GM18907 (cell line): ENCODE results near the gene PPP1R8.
"Not testable (repeated sequence)": the region's sequence is repeated elsewhere in the genome, so short reads cannot be mapped to it uniquely, and the experiment has no call there.

Experiments used
- ATAC-seq: cut with Tn5 transposase; IDR thresholded peaks from one replicate; pipeline ENCODE4 v1.9.1; 2021; ENCODE audit warnings: mild to moderate bottlenecking, moderate library complexity; ENCODE audit not compliant: unreplicated experiment

Gene PPP1R8

DNA sequence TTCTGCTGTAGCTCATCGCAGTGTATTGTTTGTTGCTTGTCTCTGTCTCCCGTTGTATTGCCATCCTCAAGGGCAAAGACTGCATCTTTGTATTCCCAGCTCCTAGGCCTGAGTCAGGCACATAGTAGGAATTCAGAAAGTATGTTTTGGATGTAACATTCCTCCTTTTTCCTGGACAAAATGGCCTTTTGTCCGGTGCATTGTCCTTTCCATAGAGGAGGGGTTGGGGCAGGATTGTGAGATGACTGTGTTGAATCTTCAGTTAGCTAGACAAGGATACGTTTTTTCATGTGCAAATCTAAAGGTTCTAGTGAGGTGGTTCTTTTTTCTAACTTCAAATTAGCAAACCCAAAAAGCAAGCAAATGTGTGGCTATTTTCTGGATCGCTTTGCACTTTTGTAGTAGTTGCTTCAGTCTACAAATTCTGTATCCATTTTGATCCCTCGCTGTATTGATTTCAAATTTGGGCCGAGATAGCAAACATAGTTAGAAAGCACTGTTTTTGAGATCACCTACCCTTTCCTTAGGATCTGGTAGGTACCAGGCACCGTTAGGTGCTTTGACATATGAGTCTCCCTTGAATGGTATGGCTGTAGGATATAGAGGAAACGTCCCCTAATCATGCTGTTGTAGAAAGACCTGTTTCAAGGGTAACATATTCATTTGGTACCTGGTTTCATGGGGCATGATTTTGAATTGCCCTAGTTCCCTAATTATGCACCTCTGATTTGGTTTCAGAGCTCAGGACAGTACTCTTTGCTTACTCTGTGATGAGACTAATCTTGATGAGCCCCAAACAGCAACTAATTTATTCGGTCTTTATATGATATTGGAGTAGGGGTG, 1.2 kb downstream of the PPP1R8 start:
- no peak for ATAC-seq

DNA sequence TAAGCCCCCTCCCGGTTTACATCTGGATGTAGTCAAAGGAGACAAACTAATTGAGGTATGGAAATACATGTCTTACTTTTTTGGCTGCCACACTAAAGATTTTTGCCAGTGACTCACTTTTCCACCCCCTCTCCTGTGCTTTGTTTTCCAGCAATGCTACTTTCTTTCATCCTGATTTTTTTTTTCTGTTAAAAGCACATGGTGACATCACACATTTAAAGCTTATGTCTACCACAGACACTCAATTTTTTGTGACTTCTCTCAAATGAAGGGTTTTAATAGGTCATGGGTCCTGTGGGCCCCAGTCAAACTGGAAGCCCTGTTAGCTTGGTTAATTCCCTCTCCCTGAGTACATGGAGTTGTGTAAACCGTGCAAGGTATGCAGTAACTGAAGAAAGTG, 2.2 kb downstream of the PPP1R8 start:
- no peak for ATAC-seq

DNA sequence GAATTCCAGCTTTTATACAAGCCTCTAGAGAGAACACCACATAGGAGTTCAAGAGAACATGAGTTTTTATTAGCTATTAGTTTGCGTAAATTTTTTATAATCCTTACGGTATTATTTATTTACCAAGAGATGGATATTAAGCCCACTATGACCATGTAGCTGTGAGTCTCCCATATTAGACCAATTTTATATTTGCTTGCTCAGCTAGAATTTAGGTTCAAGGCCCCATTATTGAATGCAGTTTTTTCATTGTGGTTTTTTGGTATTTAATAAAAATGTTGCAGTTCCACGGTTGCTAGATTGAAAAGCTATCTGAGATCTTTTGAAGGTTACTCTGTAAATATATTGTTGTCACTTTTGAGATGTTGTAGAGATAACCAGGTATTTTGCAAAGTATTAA, 2.9 kb downstream of the PPP1R8 start:
- no peak for ATAC-seq

DNA sequence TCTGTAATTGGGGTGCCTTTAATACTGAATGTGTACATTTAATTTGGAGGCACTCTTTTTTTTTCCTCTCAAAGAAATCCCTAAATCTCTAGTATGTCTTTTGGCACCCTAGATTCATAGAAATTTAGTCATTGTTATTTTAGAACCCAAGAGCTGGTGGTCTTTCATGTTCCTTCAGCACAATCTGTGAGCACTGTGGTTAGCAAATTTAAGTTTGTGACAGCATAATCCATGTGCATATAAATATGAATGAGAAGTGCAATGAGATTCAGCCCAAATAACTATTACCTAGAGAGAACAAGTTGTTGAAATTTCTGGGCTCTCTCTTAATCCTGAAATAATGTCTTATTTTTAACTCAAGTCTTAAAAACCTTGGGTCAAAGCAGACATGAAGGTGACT, 4.5 kb downstream of the PPP1R8 start:
- no peak for ATAC-seq

DNA sequence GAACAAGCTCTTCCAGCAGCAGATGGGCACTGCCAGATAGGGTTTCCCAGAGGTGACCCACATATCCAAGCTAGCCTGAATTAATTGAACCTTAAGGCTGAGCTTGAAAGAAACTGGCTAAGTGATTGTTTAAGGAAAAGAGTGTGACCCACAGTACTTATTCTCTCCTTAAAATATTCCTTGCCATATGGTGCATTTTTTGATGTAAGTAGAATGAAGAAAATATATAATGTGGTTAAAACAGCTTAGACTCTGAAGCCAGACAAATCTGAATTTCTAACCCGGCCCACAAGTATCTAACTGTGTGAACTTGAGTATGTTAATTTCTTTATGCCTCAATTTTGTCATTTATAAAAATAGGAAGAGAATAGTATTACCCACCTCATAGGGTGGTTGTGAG, 4.9 kb downstream of the PPP1R8 start:
- ATAC-seq = no peak

DNA sequence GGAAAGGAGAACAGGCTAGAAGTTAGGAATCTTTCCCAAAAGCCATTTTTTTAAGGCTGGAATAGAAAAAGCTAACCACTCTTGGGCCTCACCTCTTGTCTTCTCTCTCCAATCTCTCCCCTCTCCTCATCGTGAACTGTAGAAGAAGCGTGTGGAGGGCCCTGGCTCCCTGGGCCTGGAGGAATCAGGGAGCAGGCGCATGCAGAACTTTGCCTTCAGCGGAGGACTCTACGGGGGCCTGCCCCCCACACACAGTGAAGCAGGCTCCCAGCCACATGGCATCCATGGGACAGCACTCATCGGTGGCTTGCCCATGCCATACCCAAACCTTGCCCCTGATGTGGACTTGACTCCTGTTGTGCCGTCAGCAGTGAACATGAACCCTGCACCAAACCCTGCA, 19.4 kb downstream of the PPP1R8 start:
- ATAC-seq = no peak

DNA sequence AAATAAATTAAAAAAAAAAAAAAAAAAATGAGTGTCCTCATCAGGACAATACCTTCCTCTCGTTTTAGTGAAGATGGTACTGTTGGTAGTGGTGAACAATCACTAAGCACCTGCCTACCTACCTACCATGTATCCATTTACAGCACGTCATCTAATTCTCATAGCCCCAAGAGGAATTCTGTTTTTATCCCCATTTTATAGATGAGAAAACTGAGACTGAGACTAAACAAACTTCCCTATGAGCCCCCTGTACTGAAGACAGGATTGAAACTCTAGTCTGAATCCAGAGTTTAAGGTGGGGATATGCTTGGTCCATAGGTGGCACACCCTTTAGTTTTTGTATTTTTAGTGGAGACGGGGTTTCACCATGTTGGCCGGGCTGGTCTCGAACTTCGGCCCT, 24.5 kb downstream of the PPP1R8 start:
- ATAC-seq = no peak

DNA sequence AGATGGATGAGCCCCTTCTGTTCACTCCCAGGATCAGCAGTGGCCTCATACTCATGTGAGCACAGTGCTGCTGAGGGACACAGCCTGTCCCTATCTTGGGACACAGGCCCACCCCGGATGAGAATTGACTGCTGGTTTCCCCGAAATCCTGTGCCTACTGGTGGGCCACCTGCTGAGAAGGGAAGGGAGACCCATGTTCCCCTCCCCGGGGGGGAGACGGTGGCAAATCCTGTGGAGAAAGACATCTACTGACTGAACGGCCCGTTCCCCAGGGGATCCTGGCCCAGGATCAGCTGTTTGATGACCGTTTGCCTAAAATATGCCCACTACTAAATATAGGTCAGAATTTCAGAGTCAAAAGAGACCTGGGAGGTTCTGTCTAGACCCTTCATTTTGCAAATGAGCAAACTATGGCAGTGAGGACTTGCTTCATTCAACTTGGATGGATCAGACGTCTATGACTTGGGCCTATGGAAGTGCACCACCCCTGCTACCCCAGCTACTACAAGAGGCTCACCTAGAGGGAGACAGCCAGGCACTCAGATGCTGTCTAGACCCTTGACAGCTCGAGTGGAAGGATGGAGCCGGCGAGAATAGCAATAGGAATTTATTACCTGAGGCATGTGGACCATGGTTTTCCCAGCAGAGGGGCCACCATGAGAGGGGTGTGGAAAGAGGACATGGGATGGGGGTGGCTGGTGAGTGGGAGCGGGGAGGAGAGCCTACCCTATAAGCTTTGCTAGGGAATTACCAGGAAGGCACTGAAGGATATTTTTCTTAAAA, 26.2 kb downstream of the PPP1R8 start:
- no peak for ATAC-seq

DNA sequence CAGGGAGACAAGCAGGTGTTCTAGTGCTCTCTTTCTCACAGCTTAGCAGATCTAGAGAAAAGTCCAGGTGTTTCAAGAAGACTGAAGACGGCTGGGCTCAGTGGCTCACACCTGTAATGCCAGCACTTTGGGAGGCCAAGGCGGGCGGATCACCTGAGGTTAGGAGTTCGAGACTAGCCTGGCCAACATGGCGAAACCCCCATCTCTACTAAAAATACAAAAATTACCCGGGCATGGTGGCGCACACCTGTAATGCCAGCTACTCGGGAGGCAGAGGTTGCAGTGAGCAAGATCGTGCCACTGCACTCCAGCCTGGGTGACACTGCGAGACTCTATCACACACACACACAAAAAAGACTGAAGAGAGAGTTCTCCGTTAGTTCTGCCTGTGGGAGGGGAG, 27.0 kb downstream of the PPP1R8 start:
- ATAC-seq = not testable (repeated sequence)

DNA sequence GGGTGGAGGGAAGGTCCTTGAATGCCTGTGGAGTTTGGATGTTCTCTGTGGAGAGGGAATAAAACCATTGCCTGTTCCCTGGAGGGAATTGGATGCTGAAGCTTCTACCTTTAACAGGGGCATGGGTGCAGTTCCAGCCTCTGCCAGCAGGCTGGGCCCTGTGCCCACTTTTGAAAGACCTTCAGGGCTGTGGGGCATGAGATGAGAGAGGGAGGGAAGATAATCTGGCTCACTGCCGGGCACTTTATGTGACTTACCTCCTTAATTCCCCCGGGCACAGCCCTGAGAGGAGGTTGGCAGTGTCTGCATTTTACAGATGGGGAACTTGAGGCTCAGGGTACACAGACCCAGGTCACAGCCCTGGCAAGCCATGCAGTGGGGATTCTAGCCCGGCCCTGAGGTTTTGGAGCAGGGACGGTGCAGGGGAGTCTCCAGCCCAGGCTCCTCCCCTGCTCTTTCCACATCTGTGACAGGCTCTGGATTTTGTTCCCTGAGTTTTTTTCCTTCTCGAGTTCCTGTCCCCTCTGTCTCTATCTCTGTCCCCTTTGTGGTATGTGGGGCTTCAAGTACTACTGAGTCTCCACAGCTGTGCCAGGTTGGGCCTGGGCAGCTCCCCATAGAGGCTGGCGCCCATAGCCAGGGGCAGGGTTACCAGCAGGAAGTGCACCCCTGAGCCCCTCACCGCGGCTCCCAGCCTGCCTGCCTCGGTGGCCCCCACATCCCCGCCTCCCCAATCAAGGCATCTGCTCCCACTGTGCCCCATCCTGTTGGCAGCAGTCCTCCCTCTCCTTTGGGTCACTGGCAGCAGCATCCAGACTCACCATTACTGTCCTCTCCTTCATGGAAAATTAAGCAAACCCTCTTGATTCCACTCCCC, 27.7 kb downstream of the PPP1R8 start:
- ATAC-seq = peak; percentile 79

DNA sequence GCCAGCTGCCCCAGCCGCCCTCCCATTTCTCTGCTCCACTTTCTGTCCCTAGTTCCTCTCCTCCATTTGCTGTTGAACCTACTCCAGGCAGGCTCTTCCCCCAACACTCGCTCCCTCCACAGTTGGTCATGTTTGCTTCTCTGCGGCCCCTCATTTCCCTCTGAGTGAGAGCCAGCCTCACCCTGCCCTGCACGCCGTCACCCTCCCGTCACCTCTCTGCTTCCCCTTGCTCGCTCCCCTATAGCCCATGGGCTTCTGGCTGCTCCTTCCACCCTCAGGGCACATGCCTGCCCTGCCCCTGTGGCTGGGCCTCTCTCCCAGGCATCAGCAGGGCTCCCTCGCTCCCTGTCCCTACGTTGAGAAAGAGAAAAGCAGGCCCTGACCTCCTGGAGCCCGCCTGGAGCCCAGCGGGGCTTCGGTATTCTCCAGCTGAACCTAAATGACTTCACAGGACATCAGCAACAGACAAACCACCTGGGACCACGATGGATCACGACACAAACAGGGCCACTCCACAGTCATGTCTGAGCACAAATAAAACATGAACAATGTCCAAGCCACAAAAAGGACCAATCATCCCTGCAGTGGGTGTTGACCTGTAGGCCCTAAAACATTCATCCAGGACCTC, 28.5 kb downstream of the PPP1R8 start:
- ATAC-seq = no peak

DNA sequence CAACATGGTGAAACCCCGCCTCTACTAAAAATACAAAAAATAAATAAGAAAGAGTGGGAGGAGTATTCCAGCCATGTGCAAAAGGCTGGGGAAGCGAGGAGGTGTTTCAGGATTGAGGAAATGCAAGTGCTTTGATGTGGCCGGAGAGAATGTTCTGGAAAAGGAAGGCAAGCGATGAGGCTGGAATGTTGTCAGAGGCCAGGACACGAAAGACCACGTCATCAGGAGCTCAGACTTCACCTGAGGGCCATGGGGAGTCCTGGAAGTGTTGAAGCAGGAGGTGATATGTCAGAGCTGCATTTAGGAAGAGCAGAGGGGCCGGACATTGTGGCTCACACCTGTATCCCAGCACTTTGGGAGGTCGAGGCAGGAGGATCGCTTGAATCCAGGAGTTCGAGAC, 30.9 kb downstream of the PPP1R8 start:
- ATAC-seq = no peak

DNA sequence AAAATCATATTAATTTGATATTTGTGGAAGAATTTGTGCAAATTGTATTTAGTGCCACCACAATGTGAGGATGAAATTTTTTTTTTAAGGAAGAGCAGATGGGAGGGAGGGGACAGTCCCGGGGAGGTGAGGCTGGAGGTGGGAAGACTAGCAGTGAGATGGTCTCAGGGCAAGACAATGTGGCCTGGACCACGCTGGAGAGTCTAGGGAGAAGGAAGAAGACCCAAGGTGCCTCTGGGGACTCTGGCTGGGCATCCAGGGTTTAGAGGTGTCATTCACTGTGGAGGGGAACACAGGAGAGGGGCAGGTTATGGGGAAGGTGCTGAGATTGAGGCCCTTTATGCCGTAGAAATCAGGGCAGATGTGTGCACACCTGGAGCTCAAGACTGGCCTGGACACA, 31.4 kb downstream of the PPP1R8 start:
- no peak for ATAC-seq

DNA sequence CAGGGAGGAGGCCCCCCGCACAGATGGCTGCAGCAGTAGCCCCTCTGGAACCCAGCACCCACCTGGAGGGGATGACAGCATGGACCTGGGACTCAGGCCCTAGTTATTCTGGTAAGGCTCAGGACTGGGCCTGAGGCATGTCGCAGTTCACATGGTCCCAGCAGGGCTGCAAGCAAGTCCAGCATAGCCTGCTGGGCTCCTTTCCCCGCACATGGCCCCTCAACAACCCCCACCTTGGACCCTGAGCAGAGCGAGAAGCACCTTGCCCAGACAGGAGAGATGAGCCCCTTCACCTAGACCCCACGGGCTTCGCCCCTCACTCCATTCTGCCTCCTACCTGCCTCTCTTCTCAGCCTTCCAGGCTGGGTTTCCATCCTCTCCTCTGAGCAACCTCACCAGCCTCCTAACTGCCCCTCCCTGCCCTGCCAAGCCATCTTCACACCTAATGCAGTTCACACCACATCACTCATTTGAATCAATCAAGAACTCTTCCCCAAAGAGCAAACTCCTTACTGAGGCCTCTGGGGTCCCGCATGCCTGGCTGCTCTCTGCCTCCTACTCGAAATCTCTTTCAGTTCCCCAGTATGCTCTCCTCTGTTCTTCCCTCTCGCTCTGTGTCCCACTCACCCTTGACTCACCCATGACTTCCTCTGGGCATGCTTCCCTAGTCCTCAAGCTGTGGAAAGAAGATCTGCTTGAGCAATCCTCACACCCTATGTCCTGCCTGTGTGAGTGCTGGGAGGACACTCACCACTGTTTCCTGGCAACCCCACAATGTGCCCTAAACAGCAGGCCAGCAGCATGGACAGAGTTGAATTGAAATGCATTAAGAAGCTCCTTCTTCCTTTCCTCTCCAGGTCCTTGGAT, 32.3 kb downstream of the PPP1R8 start:
- no peak for ATAC-seq

DNA sequence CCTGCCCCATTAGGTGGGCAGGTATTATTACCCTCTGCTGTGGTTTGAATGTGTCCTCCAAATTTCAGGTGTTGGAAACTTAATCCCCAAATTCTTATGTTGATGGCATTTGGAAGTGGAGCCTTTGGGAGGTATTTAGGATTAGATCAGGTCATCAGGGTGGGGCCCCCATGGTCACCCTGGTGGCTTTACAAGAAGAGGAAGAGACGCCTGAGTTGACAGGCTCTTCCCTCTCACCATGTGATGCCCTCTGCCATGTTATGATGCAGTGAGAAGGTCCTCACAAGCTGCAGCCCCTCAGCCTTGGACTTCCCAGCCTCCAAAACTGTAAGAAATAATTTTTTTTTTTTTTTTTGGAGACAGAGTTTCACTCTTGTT, 32.9 kb downstream of the PPP1R8 start:
- no peak for ATAC-seq

DNA sequence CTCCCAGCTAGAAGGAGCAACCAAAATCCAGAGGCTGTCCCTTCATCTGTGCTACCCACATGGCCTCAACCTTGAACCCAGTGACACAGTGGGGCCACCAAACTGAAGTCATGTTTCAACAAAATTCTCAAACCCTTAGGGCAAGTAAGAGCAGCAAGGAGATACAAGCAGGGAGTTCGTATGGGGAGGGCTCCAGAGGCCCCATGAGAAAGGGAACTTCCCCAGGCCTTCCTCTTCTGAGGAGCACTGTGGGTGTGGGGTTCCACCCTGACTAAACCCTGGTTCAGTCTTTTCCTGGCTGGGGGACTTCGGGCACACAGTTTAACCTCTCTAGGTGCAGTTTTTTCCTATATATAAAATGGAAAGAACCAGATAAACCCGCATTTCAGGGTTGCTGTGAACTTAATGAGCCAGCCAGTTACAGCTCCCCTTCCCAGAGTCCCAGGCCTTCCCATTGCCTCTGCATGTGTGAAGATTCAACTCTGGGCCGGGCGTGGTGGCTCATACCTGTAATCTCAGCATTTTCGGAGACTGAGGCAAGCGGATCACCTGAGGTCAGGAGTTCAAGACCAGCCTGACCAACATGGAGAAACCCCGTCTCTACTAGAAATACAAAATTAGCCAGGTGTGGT, 33.8 kb downstream of the PPP1R8 start:
- ATAC-seq = no peak

DNA sequence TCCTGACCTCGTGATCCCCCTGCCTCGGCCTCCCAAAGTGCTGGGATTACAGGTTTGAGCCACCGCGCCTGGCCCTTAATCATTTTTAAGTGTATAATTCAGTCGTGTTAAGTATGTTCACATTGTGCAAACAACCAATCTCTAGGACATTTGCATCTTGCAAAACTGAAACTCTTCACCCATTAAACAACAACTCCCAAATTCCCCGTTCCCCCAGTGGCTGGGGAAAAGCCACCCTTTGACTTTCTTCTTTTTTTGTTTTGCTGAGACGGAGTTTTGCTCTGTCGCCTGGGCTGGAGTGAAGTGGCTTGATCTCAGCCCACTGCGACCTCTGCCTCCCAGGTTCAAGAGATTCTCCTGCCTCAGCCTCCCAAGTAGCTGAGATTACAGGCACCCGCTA, 35.2 kb downstream of the PPP1R8 start:
- no peak for ATAC-seq

DNA sequence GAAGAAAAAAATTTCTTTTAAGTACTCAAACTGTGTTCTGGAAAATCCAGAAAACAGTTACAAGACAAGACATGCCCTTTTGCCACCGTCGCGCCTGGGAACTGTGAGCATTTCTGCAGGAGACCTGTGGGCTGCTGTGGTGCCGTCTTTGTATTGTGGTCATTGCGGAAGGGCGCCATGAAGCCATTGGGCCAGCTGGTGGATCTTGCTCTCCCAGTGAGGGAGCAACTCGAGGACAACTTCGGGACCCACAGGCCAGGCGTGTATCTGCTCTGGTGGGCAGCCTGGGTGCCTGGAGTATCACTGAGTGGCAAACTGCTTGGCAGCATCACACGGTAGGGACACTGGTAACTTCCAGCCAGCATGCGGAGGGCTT, 38.0 kb downstream of the PPP1R8 start:
- no peak for ATAC-seq

DNA sequence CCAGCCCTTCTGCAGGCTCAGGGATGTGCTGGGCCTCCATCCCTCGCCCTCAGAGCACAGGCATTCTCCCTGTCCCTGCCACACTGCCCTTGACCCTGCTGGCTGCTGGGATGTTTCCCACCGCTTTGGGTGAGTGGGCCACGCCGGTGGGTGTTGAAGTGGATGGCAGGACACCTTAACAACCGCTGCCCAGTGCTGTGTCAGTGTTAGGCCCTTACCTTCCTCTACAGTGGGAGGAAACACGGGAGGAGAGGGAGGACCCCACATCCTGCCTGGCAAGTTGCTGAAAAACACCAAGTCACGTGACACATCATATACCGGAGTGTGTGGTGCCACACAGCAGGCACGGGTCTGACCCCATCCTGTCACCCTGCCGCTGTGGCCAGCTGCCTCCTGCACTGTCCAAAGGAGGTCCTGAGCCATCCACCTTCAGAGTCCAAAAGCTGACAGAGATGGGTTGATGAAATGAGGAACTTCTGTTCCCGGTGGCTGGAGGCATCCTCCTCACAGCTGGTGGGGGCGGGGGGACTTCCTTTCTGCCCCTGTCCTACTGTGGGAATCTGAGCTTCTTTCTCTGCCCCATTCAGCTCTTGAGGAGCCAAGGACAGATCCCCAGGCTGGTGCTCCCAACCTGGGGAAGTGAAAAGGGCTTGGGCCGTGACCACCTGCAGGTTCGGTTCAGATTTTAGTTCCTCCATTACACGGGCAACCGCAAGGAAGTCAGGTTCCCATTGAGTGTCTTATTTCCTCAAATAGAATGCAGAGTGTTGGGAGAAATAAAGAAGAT, 38.5 kb downstream of the PPP1R8 start:
- ATAC-seq = peak; percentile 49
